ENCODE results near the gene DENND2A.
A peak's percentile ranks its signal among the peaks of the same experiment; 100 is the strongest.
"Not testable (repeated sequence)": the region's sequence is repeated elsewhere in the genome, so short reads cannot be mapped to it uniquely, and the experiment has no call there.

DENND2A gene

DNA sequence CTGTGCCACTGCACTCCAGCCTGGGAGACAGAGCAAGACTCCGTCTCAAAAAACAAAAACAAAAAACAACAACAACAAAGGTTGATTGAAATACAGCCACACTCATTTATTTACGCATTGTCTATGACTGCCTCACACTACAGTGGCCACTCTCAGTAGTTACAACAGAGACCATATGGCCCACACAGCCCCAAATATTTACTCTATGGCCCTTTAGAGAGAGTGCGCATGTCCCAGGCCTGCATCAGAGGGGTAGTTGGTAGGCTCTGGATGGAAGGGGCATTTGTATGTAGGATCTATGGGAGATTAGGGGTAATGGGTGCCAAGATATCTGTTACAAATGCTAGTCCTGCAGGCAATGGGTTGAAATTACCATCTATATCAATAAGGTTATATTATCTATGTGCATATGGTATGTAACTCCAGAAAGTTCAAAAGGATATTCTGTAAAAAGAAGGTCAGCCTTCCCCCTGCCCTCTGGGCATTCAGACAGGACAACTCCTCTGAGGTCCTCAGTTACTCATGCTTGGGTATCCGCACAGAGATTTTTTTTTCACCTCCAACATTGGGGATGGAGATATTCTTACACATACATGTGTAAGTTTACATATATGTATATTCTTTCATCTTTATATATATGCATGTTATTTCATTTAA lies 56.3 kb downstream of the DENND2A start:
- no peak for DNase-seq

GRCh38 chr7:140581411-140581810 lies 59.2 kb downstream of the DENND2A start:
- DNase-seq: no peak

- no peak for DNase-seq
Observed at GRCh38 chr7:140577651-140578050, 63.0 kb downstream of the DENND2A start.

- no peak for DNase-seq
Observed at GRCh38 chr7:140576589-140576988, 64.0 kb downstream of the DENND2A start.

DNA sequence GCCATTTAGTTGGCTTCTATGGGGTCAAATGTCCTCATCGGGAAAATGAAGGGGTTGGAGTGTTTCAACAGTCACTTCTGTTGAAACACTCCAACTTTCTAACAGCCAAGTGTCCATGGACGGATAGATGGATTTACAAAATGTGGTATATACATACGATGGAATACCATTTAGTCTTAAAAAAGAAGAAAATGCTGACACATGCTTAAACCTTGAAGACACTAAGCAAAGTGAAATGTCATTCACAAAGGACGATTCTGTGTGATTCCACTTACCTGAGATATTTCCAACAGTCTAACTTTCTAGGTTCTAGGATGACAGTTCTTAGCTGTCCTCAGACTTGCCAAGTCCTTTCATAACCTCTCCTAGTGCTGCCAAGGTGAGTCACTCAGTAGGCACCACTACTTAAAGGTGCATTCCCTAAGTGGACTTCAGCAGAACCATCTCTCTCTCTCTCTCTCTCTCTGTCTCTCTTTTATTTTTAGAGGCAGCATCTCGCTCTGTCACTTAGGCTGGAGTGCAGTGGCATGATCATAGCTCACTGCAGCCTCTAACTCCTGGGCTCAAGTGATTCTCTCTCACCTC lies 69.0 kb downstream of the DENND2A start:
- DNase-seq: no peak

DNA sequence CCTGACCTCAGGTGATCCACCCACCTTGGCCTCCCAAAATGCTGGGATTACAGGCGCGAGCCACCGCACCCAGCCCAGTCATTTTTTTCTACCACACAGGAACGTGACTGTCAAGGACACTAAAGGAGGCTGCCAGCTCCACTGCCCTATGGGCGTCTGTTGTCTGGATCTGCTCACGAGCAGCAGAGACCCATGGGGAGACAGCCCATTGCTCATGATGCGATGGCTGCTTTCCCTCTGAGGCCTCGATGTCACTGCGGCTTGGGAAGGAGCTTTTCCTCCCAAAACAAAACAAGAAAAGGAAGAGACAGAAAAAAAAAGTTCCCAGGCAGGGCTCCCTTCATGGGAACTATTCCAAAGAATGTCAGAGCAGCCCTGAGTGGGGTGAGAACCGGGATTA lies 70.5 kb downstream of the DENND2A start:
- no peak for DNase-seq

GRCh38 chr7:140568021-140568813 lies 72.4 kb downstream of the DENND2A start:
- DNase-seq: no peak

DNA sequence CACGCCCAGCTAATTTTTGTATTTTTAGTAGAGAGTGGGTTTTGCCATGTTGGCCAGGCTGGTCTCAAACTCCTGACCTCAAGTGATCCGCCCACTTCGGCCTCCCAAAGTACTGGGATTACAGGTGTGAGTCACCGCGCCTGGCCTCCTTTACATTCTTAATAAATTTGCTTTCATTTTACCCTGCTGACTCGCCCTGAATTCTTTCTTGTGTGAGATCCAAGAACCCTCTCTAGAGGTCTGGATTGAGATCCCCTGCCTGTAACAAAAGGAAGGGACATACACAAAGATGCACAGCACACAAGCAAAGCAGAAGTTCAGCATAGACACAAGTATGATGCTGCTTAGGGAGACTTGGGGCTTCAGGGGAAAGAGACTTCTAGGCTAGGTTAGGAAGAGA lies 74.4 kb downstream of the DENND2A start:
- DNase-seq: not testable (repeated sequence)

DNA sequence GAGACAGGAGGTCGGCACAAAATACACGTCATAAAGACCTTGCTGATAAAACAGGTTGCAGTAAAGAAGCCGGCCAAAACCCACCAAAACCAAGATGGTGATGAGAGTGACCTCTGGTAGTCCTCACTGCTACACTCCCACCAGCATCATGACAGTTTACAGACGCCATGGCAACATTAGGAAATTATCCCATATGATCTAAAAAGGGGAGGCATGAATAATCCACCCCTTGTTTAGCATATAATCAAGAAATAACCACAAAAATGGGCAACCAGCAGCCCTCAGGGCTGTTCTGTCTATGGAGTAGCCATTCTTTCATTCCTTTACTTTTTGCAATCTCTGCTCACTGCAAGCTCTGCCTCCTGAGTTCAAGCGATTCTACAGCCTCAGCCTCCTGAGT lies 74.9 kb downstream of the DENND2A start:
- DNase-seq: not testable (repeated sequence)

GRCh38 chr7:140564643-140565042 lies 76.0 kb downstream of the DENND2A start:
- DNase-seq: no peak

- peak; percentile 21 for DNase-seq
Observed at GRCh38 chr7:140562926-140563481, 77.6 kb downstream of the DENND2A start.

GRCh38 chr7:140559410-140559809 lies 81.2 kb downstream of the DENND2A start:
- DNase-seq: no peak

DNA sequence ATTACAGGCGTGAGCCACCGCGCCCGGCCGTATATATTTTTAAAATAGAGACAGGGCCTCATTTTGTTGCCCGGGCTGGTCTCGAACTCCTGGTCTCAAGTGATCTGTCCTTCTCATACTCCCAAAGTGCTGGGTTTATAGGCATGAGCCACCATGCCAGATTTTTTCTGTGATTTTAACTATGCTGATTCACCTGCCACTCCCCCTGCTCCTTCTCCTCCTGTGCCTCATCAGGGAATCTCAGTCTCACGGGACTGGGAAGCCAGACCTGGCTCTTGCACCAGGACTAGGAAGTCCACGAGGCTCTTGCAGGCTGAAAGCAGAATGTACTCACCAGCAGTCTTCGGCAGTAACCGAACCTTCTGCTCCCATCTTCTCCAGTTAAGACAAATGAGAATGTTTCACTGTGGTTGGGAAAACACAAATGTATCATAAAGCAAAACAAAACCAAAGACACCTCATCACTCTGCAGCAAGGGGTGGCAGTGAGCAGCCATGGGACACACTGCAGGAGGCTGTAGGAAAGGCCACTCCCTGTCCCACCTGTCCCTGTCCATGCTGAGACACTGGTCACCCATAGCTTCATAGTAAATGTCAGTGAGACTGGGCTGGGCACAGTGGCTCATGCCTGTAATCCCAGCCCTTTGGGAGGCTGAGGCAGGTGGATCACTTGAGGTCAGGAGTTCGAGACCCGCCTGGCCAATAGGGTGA lies 82.6 kb downstream of the DENND2A start:
- DNase-seq: no peak

GRCh38 chr7:140557069-140557468 lies 83.5 kb downstream of the DENND2A start:
- no peak for DNase-seq

- not testable (repeated sequence) for DNase-seq
Observed at GRCh38 chr7:140553236-140553635, 87.4 kb downstream of the DENND2A start.

GRCh38 chr7:140552240-140552679 lies 88.4 kb downstream of the DENND2A start:
- DNase-seq: no peak

DNA sequence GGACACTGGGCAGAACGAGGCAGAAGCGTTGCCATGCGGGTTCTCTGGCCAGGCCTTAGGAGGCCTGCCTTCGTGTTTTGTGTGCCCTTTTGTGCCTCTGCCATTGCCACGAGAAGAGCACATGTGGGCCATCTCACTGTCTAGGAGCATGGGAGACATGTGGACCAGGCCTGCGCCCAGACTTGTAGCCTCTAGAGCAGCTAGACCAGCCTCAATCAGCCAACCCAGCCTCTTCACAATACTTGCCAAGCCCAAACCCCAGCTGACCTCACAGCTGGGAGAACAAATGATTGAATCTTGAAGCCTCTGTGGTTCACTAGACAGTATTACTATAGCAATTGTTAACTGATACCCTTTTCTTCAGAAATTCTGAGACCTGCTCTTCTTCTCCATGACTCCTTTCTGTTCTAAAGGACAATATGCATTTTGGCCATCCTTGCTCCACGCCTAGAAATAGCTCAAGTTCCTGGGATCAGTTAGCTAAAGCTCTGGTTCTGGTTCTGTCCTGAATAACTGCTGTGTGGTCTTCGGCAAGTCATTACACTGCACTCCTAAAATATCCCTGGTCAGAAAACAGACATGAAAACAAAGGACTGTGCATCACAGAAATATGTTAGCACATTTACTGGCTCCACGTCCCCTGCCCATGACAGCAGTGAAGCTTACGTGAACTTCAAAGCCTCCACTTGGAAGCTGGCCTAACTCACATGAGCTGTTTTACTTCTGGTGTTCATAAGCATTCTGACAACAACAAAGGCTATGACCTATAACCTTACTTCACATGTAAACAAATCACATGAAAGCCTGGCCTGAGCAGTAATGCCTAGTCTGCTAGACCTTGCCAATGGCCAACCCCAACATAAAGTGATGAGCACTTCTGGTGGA lies 89.0 kb downstream of the DENND2A start:
- no peak for DNase-seq

GRCh38 chr7:140546947-140547346 lies 93.7 kb downstream of the DENND2A start:
- DNase-seq: no peak

GRCh38 chr7:140544388-140544826 lies 96.2 kb downstream of the DENND2A start:
- DNase-seq: no peak

GRCh38 chr7:140542228-140542603 lies 98.4 kb downstream of the DENND2A start:
- DNase-seq: no peak

GRCh38 chr7:140541513-140542227 lies 98.9 kb downstream of the DENND2A start:
- peak; percentile 80 for DNase-seq

Data from NCI-H1694 (cell line).